Measurements from ENCODE around the gene WRAP53.

WRAP53 gene

DNA sequence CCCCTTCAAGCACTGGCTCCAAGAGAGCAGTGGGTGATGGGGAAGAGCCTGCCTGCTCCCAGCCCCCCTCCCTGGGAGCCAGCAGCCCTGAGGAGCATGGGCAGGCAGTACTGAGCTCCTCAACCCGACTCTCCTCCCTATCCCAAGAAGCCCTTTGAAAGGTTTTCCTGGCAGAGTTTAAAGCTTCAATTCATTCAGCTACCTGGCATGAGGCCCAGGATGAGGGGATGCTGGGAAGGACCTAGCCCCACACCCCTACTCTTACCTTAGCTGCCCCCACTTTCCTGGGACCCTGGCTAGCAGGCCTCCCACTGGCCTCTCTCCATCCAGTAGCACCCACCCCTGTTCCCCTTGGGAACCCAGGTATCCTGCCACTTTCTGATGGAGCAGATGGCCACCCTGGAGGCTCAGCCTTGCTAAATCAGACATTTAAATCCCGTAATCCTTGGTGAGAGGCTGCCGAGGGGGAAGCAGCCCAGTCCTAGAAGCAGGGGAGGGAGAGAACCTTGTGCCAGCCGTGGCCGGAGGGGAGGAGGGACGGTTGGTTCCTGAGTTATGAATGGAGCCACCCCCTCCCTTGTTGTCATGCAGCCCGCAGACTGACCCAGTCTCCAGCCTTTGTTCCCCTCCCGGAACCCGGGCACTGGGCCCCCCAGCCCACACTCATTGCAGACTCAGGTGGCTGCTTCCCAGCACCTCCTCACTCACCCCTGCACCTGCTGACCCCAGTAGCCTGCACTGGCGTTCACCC, 20.4 kb upstream of the WRAP53 start:
- no peak overlapping the region for H3K4me3 ChIP-seq
- no peak overlapping the region for H3K27ac ChIP-seq
- TF ChIP-seq CTCF (IDR thresholded peaks at IDR 0.05) = no peak
- DNase-seq (ENCODE audit: low spot score) = no peak

DNA sequence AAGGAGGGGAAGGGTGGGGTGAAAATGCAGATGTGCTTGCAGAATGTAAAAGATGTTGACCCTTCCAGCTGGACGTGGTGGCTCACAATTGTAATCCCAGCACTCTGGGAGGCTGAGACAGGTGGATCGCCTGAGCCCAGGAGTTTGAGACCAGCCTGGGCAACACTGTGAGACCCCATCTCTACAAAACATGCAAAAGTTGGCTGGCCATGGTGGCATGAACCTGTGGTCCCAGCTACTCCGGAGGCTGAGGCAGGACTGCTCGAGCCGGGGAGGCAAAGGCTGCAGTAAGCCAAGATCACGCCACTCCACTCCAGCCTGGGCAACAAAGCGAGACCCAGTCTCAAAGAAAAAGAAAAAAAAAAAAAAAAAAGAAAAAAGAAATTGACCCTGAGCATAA, 19.8 kb upstream of the WRAP53 start:
- H3K4me3 ChIP-seq = no peak overlapping the region
- H3K27ac ChIP-seq = no peak overlapping the region
- DNase-seq (ENCODE audit: low spot score) = no peak
- TF ChIP-seq CTCF (IDR thresholded peaks at IDR 0.05) = no peak

GRCh38 chr17:7673239-7673638, 15.0 kb upstream of the WRAP53 start:
- no peak for DNase-seq (ENCODE audit: low spot score)
- no peak overlapping the region for H3K27ac ChIP-seq
- H3K4me3 ChIP-seq = no peak overlapping the region
- TF ChIP-seq CTCF (IDR thresholded peaks at IDR 0.05) = no peak

GRCh38 chr17:7674934-7675333, 13.3 kb upstream of the WRAP53 start:
- no peak for DNase-seq (ENCODE audit: low spot score)
- H3K4me3 ChIP-seq = no peak overlapping the region
- no peak overlapping the region for H3K27ac ChIP-seq
- no peak for TF ChIP-seq CTCF (IDR thresholded peaks at IDR 0.05)

- no peak overlapping the region for H3K27ac ChIP-seq
- no peak for TF ChIP-seq CTCF (IDR thresholded peaks at IDR 0.05)
- no peak overlapping the region for H3K4me3 ChIP-seq
- no peak for DNase-seq (ENCODE audit: low spot score)
Measured at GRCh38 chr17:7676533-7676932, 11.7 kb upstream of the WRAP53 start.

DNA sequence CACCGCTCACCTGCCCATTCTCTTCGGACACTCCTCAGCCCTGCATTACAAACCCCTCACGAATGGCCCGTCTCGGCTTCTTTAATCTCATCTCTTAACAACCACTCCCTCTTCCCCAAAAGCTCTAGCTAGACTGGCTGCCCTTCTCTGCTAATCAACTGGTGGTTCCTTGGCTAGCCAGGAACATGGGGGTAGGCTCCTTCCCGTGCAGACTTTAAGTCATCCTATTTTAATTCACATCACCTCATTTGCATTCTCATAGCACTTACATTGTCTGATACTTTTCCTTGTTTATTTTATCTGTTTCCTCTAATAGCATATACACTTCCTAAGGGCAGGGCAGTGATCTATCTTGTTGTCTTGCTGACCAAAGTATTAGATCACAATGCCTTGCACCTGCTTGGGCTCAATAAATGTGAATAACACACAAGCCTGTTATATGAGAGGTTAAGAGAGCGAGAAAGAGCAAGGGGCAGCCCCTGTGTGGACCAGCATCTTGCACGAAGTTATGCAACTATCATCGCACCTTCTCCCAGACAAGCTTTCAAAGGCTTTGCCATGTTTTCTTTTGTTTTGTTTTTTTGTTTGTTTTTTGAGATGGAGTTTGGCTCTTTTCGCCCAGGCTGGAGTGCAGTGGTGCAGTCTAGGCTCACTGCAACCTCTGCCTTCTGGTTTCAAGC, 10.7 kb upstream of the WRAP53 start:
- Histone ChIP-seq H3K4me3 (no peak overlapping the region), H3K27ac (no peak overlapping the region)
- TF ChIP-seq CTCF (IDR thresholded peaks at IDR 0.05) = no peak
- no peak for DNase-seq (ENCODE audit: low spot score)

Data from coronary artery (tissue), 2 donors.